ENCODE measurements around the gene EFEMP2. TPM values are rescaled to one million over a fixed set of nuclear protein-coding genes. Genes with fewer than 3 reads are reported as not detected.

EFEMP2 gene
- total RNA-seq, 1 donor from 2014 or later: 35.0 TPM

GRCh38 chr11:65826984-65827735 lies 45.4 kb downstream of the EFEMP2 start:
- no peak for DNase-seq (ENCODE audit: low read depth)

- no peak for DNase-seq (ENCODE audit: low read depth)
Observed at GRCh38 chr11:65822776-65823528, 49.6 kb downstream of the EFEMP2 start.

- DNase-seq (ENCODE audit: low read depth): peak; percentile 23
Observed at GRCh38 chr11:65821107-65821506, 51.5 kb downstream of the EFEMP2 start.

- DNase-seq (ENCODE audit: low read depth): peak; percentile 55
Observed at GRCh38 chr11:65817835-65818680, 54.5 kb downstream of the EFEMP2 start.

GRCh38 chr11:65817312-65817834 lies 55.2 kb downstream of the EFEMP2 start:
- peak; percentile 11 for DNase-seq (ENCODE audit: low read depth)

- DNase-seq (ENCODE audit: low read depth): no peak
Observed at GRCh38 chr11:65816696-65817095, 55.9 kb downstream of the EFEMP2 start.

Other genes starting within 250 kb of the EFEMP2 start
- gene SIPA1, start 234.7 kb downstream of the EFEMP2 start, total RNA-seq: 16.8 and 29.1 TPM in 2 replicates
- 15.3 and 23.2 TPM in 2 replicates for gene RELA, start 209.9 kb downstream of the EFEMP2 start, total RNA-seq
- gene KAT5, start 160.5 kb downstream of the EFEMP2 start, total RNA-seq: 29.5 and 33.7 TPM in 2 replicates
- gene RNASEH2C, start 152.0 kb downstream of the EFEMP2 start, total RNA-seq: 17.2 and 21.5 TPM in 2 replicates
- 10.6 and 17.2 TPM in 2 replicates for gene AP5B1, start 91.8 kb downstream of the EFEMP2 start, total RNA-seq
- 0.20 and 5.2 TPM in 2 replicates for gene OVOL1, start 85.7 kb downstream of the EFEMP2 start, total RNA-seq
- gene SNX32, start 38.8 kb downstream of the EFEMP2 start, total RNA-seq: 0.40 TPM in 1 of 2 replicates, not detected in the other
- gene CFL1, start 14.6 kb downstream of the EFEMP2 start, total RNA-seq: 1,035 and 1,160 TPM in 2 replicates
- 37.0 and 52.4 TPM in 2 replicates for gene MUS81, start 12.4 kb downstream of the EFEMP2 start, total RNA-seq
- 0.35 TPM in 1 of 2 replicates, not detected in the other for gene CTSW, start 7.0 kb upstream of the EFEMP2 start, total RNA-seq
- gene FIBP, start 15.7 kb upstream of the EFEMP2 start, total RNA-seq: 96.8 and 192 TPM in 2 replicates
- 10.0 and 13.5 TPM in 2 replicates for gene CCDC85B, start 17.9 kb upstream of the EFEMP2 start, total RNA-seq
- 4.2 and 9.7 TPM in 2 replicates for gene FOSL1, start 27.6 kb upstream of the EFEMP2 start, total RNA-seq
- gene C11orf68, start 46.3 kb upstream of the EFEMP2 start, total RNA-seq: 6.9 and 15.7 TPM in 2 replicates
- 54.2 and 117 TPM in 2 replicates for gene DRAP1, start 46.6 kb upstream of the EFEMP2 start, total RNA-seq
- not detected in 2 replicates for gene TSGA10IP, start 72.7 kb upstream of the EFEMP2 start, total RNA-seq
- 10.8 and 43.3 TPM in 2 replicates for gene SART1, start 88.9 kb upstream of the EFEMP2 start, total RNA-seq
- 38.0 and 39.0 TPM in 2 replicates for gene EIF1AD, start 129.4 kb upstream of the EFEMP2 start, total RNA-seq
- gene BANF1, start 129.7 kb upstream of the EFEMP2 start, total RNA-seq: 10.6 and 14.3 TPM in 2 replicates
- 2.3 and 140 TPM in 2 replicates for gene CST6, start 139.2 kb upstream of the EFEMP2 start, total RNA-seq
- gene CATSPER1, start 153.7 kb upstream of the EFEMP2 start, total RNA-seq: 0.65 TPM in 1 of 2 replicates, not detected in the other
- gene GAL3ST3, start 176.4 kb upstream of the EFEMP2 start, total RNA-seq: 0.87 and 1.8 TPM in 2 replicates
- 122 and 141 TPM in 2 replicates for gene SF3B2, start 179.6 kb upstream of the EFEMP2 start, total RNA-seq
- gene PACS1, start 197.5 kb upstream of the EFEMP2 start, total RNA-seq: 19.4 and 61.2 TPM in 2 replicates